GM12891 (cell line): Measurements from ENCODE around the gene TLK2.

Experiments
- POLR2A ChIP-seq: IDR thresholded peaks from 2 replicates; pipeline ENCODE4 v1.6.1; 2011; ENCODE audit warnings: low read depth, low read length, control low read depth
- POLR2AphosphoS5 ChIP-seq: IDR thresholded peaks from 2 replicates; pipeline ENCODE4 v1.6.1; 2011; ENCODE audit warnings: low read depth, low read length, control low read depth
- SPI1 ChIP-seq: IDR thresholded peaks from 2 replicates; pipeline ENCODE4 v1.6.1; 2011; ENCODE audit warnings: low read depth, low read length, control low read depth
- TAF1 ChIP-seq: IDR thresholded peaks from 2 replicates; pipeline ENCODE4 v1.6.1; 2011; ENCODE audit warnings: low read depth, low read length, control low read depth

DNA sequence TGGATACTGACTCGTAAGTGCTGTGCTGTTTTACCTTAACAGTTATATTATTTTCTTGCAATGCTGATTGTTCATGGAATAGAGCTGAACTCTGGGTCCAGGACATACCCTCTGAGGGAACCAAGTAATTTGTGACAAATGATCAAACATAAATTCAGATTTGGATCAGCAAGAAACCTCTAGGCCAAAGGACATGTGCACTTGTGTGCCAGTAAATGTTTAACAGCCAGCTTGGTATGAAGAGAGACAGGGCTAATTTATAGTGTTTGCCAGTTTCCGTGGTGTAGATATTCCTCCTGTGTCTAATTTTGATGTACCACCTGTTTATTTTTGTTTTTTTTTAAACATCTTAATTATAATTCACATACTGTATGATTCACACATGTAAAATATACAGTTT lies 118.0 kb downstream of the TLK2 start:
- no peak for TF ChIP-seq POLR2A
- no peak for TF ChIP-seq POLR2AphosphoS5
- TF ChIP-seq TAF1: no peak
- TF ChIP-seq SPI1: no peak
